NCI-H69 (cell line): Measurements from ENCODE around the gene CRELD2.
A peak's percentile ranks its signal among the peaks of the same experiment; 100 is the strongest.

Experiments
- DNase-seq: peaks from one replicate; lab custom pipeline; 2025; lab: John Stamatoyannopoulos, UW

The CRELD2 gene

DNA sequence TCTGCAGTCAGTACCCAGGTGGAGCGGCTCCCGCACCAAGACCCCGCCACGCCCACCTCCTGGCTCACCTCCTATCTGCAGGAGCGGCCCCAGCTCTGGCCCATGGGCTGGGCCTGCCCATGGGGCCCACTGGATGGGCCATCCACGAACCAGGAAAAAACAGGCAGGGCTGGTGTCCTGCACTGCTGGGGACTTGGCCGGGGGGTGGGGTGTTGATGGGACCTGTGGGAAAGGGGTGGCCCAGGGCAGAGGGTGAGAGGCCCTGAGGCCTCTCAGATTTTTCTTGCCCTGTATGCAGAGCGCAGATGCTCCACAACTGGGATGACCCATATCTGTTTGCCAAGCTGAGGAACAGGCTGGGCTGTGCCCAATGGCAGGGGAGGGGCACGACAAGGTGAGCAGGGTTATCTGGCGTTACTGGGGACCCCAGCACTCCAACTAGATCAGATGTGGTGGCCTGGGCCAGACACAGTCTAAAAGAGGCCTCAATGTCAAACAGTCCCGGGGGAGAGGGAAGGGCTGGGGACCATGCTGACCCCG lies 39.5 kb downstream of the CRELD2 start:
- DNase-seq: no peak

GRCh38 chr22:49958366-49958921 lies 40.0 kb downstream of the CRELD2 start:
- no peak for DNase-seq

GRCh38 chr22:49958931-49959781 lies 40.7 kb downstream of the CRELD2 start:
- DNase-seq: no peak

GRCh38 chr22:49959782-49960158 lies 41.3 kb downstream of the CRELD2 start:
- no peak for DNase-seq

- DNase-seq: peak; percentile 99
Measured at GRCh38 chr22:49960159-49961004, 41.9 kb downstream of the CRELD2 start, which contains the start of gene PIM3. Gene PIM3, plus strand, starts transcription at chr22:49960772. Its CDS starts 176 bp downstream, at chr22:49960948.

DNA sequence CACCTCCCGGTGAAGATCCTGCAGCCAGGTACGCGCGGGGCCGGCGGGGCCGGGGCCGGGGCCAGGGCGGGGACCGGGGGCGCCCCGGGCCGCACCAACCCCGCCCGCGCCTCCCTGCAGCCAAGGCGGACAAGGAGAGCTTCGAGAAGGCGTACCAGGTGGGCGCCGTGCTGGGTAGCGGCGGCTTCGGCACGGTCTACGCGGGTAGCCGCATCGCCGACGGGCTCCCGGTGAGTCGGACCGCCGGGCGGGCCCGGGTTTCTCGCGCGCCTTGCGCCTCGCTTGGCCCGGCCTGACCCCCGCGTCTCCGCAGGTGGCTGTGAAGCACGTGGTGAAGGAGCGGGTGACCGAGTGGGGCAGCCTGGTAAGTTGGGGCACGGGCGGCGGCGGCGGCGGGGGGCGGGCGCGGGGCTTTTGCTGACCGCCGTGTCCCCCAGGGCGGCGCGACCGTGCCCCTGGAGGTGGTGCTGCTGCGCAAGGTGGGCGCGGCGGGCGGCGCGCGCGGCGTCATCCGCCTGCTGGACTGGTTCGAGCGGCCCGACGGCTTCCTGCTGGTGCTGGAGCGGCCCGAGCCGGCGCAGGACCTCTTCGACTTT lies 42.7 kb downstream of the CRELD2 start:
- DNase-seq: peak; percentile 80

- DNase-seq: peak; percentile 70
Measured at GRCh38 chr22:49961601-49962011, 43.2 kb downstream of the CRELD2 start.

- peak; percentile 96 for DNase-seq
Measured at GRCh38 chr22:49962012-49962750, 43.7 kb downstream of the CRELD2 start.

- DNase-seq: no peak
Measured at GRCh38 chr22:49962751-49963646, 44.6 kb downstream of the CRELD2 start.

GRCh38 chr22:49963647-49964026 lies 45.2 kb downstream of the CRELD2 start:
- peak; percentile 84 for DNase-seq

- no peak for DNase-seq
Measured at GRCh38 chr22:49964136-49965090, 46.0 kb downstream of the CRELD2 start.

DNA sequence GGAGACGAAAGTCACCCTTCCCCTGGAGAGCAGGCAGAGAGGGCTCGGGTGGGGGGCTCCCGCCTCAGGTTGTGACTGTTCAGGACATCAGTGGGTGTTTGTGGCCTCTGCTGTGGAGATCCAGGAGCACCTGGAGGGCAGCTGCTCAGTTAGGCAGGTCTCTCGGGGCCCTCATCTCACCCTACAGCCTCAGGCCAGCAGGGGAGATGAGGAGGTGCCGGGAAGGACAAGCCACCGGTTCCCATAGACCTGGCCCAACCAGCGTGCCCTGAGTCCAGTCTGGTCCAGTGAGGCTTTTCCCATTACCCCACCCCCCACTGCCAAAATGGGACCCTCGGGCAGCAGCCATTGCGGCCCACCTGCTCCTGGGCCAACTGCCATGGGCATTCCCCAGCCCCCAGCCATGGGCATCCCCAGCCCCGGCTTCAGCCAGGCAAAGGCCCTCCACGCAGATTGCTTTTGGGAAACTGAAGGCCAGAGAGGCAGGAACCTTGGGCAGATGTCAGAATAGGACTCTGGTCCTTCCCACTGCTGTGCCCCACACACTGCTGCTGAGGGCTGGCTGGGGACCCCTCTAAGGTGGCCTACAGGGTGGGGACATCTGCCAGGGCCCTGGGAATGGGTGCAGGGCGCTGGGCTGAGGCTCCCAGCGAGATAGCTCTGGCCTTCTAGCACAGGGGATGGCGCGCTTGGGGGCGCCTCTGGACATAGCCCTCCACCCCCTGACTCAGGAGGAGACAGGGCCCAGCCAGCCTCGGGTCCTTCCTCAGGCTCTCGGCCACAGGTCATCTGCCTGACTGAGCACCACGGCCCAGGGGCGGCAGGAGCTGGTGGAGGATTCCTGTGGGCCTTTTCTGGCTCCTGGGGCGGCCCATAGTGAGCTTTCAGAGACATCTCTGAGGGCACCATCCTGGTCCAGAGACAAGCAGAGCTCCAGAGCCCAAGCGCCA lies 46.9 kb downstream of the CRELD2 start:
- no peak for DNase-seq

- DNase-seq: no peak
Measured at GRCh38 chr22:49966041-49966773, 47.8 kb downstream of the CRELD2 start.

- DNase-seq: no peak
Measured at GRCh38 chr22:49966774-49967705, 48.6 kb downstream of the CRELD2 start.

GRCh38 chr22:49967706-49968208 lies 49.3 kb downstream of the CRELD2 start:
- DNase-seq: no peak

- DNase-seq: no peak
Measured at GRCh38 chr22:49968313-49968830, 49.9 kb downstream of the CRELD2 start.
